ENCODE data around the gene ACTA2. TPM values are rescaled to one million over a fixed set of nuclear protein-coding genes. Genes with fewer than 3 reads are reported as not detected.

Gene ACTA2
- total RNA-seq, 1 donor from 2014 or later: 162 TPM

DNA sequence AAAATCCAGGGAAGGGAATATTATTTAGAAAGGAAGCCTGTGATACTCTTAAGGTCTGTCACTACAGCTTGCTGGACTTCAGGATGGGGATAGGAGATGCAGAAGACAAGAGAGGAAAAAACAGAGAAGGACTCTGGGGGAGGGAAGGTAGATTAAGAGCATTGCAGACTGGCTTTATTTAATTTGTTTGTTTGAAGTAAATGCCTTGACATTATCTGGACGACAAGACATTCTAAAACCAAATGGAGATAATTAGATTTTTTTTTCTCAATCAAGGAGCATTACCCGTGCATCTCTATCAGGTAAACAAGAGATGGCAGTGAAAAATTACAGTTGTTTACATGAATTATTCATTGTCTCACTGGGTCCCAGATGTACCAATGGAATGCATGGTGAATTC, 24.3 kb downstream of the ACTA2 start:
- no peak for DNase-seq (ENCODE audit: low spot score)
- intact Hi-C loops (cut with DNase I): no loop called here

DNA sequence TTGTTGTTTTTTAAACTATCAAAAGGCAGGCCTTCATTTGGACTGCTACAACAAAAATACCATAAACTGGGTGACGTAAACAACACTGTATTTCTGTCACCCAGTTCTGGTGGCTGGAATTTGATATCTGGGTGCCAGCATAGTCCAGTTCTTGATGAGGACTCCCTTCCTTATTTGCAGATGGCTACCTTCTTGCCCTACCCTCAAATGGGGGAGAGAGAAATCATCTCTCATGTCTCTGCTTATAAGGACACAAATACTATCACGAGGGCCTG, 25.2 kb downstream of the ACTA2 start:
- intact Hi-C loops (cut with DNase I): loop anchor here (2.0 kb wide), 1 partner anchor 47 kb away; the partner anchor contains the start of gene STAMBPL1

DNA sequence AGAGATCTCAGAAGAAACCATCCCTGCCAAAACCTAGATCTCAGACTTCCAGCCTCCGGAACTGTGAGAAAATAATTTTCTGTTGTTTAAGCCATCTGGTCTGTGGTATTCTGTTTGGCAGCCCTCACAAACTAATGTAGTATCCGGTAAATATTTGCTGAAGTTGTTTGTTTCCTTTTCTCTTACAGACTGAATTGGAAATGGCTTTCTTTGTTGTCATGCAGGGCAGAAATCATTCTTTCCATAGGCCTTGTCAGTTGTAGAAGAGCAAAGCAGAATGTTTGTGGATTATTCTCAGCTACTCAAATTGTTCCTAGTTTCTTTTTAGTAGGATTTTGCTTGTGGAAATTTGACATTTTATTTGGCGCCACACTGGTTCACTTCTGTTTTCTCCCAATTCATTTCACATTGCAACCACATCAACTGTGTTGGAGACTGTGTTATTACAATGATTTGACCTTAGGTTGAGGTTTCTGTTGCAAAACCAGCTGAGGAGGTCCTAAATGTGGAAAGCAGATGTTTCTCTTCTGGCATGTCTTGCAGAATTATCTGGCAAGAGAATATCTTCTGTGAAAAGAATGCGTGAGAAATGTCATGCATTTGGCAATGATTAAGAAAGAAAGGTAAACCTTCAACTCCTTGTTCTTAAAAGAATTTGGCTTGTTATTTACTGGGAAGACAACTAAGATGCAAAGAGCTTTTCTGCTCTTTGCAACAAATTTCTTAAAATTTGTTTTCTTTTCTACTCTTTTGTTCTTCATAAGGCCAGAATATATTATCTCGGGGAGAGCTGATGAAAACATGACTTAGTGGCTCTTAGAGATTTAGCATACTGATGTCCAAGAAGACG, 25.8 kb downstream of the ACTA2 start:
- intact Hi-C loops (cut with DNase I): loop anchor here (2.0 kb wide), 1 partner anchor 46 kb away; the partner anchor contains the start of gene STAMBPL1

More for the DNA sequence above, 25.2 kb downstream of the ACTA2 start:
- no peak for DNase-seq (ENCODE audit: low spot score)

DNA sequence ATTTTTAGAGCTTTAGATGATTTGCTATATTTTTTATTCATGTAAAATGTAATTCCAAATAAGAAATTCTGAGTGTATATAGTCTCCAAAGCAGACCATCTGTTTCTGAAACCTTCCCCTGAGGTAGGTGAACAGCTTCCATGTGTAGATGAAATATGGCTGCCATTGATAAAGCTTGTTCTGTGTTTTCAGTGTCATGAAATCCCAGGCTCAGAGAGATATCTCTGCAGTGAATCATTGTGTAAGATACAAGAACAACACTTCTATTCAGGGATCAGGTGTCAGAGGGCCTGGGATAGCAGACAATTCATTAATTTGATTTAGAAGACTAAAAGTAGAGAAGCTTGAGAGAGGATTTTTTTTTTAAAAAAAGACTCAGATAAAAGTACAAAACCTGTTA, 29.1 kb downstream of the ACTA2 start:
- DNase-seq (ENCODE audit: low spot score): no peak
- intact Hi-C loops (cut with DNase I): no loop called here

More for the DNA sequence above, 25.8 kb downstream of the ACTA2 start:
- no peak for DNase-seq (ENCODE audit: low spot score)

DNA sequence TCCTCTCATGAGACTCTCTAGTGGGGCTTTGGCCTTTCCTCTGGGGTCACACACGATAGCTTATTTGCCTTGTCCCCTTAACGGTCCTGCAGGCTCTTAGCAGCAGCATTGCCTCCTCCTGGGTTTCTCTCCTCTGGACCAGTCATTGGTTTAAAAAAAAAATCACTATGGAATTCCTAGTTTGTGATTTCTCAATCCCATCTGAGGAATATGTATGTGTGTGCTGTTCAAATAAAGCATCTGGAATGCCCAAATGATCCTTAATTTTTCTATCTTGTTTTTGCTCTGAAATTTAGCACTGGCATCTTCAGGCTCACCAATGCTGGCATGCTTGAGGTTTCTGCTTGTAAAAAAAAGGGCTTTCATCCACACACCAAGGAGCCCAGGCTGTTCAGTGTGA, 30.5 kb downstream of the ACTA2 start:
- intact Hi-C loops (cut with DNase I): no loop called here

DNA sequence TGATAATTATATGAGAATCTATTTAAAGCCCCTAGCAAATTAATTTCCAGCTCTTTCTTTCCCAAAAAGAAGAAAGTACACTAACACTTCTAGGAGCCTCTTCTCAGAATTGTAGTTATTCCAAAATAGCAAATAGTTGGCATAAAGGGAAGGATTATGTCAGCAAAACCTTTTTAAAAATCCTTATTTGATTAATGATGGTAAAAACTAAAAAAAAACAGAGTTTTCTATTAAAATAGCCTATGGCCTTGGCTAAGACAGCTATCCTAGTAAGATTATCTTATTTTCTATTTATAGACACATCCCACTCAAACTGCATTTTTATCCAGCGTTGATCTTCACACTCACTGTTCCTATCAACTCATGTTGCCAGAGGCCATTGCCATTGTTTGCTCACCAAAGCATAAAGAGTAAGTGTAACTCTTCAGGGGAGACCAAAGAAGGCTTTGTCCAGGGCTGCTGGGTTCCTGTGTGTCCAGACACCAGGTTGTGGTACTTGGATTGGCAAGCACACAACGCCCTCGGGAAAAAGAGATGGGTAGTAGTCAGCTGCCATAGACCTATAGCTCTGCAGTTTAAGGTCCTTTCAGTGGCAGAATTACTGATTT, 31.5 kb downstream of the ACTA2 start:
- intact Hi-C loops (cut with DNase I): no loop called here
- no peak for DNase-seq (ENCODE audit: low spot score)

More for the DNA sequence above, 30.5 kb downstream of the ACTA2 start:
- no peak for DNase-seq (ENCODE audit: low spot score)

DNA sequence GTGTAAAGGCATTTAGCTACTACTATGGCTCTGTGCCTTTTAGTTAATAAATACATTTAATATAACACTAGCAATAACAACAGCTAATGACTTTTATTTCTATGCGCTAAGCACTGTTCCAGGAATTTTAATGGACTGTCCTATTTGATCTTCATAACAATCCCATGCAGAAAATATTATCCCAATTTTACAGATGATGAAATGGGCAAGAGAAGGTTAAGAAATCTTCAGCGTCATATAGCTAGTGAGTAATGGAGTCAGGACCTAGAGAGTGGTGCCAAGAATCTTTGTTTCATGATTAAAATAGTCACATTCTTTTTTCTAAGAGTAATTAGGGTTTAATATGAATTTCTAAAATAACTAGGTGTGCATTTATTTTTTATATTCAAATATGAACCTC, 32.4 kb downstream of the ACTA2 start:
- intact Hi-C loops (cut with DNase I): no loop called here
- DNase-seq (ENCODE audit: low spot score): no peak

DNA sequence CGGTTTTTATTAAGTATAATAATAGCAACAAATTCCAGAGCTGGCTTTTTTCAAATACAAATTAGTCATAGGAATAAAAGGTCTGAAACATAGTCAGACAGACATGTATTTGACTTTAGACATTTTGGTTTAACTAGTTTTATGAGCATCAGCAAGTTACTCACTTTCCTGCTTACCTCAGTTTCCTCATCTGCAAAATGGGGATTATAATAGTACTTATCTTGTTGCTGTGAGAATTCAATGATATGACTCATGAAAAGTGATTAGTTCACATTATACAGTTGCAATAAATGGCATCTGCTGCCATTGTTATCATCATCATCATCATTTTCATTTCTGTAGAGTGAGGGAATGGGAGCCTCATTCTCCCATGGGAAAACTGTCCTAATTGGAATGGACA, 33.5 kb downstream of the ACTA2 start:
- intact Hi-C loops (cut with DNase I): no loop called here

DNA sequence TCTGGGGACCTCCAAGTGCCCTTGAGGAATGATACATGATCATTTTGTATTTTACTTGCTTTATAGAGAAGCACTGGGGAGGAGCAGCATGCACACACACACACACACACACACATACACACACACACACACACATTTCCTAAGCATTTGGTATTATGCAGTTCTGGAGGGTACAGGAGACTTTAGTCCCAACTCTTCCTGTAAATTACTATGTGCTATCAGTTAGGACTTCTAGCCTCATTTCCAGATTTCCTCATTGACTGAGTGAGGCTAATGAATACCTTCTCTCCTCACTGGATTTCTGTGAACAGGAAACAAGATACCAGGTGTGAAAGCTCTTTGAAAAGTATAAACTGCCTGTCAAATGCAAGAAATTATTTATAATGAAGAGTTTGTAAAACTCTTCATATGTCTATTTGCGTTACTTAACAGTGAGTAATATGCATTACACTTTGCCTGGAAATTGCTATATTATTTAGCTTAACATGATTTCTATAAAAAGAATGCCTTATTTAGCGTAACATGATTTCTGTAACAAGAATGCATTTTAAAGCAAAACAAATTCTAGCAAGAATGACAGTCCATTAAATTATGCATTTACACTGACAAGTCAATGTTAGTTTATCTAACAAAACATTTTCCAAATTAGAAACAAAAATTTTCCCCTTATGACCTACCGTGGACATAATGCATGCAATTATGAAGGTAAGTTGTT, 34.2 kb downstream of the ACTA2 start:
- intact Hi-C loops (cut with DNase I): no loop called here
- DNase-seq (ENCODE audit: low spot score): no peak

More for the DNA sequence above, 33.5 kb downstream of the ACTA2 start:
- no peak for DNase-seq (ENCODE audit: low spot score)

DNA sequence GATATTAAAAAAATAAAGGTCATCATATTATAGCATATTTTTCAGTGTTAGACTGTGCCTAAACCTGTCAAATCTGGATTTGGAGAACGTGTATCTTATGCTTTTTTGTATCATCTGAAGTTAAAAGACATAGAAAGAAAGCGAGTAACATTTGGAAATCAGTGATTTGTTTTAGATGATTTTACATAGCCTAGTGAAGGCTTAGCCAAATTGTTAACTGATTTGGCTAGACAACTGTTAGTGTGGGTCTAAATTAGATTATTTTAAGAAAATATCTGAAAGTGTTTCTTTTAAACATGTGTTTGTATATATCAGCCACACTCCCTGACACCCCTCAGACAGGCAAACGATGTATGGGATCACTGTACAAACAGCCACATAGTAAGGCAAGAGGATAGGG, 35.6 kb downstream of the ACTA2 start:
- no peak for DNase-seq (ENCODE audit: low spot score)
- intact Hi-C loops (cut with DNase I): no loop called here

DNA sequence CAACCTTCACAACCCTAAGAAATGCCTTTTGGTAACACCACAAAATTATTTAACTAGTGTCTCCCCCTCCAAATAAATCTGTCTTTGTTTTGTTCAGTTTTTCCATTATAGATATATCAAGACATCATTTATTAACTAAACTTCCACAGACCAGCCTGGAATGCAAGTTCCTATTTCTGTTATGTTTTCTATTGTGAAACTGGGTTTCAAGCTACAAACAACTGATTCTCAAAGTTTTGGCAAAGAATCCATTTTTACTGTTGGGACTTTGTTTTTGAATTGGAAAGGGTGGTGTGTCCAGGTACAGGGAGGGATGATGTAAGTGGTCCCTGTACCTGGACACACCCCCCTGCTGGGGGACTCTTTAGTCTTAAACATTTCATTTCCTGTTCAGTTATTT, 36.3 kb downstream of the ACTA2 start:
- intact Hi-C loops (cut with DNase I): no loop called here
- no peak for DNase-seq (ENCODE audit: low spot score)

DNA sequence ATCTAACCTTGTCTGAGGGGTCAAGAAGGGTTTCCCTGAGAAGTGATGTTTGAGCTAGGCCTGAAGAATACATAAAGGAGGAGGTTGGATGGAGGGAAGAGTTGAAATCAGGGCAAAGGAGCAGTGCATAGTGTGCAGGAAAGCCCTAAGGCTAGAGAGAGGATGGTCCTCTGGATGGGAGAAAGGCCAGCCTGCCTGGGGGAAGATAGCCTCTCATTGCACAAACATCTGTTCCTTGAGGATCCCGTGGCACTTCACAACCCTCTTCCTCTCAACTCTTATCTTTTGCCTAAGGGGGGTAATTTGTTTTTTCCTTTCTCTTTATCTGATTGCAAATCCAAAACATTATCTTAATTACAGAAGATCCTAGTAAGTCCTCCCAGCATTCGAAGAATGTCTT, 36.8 kb downstream of the ACTA2 start:
- no peak for DNase-seq (ENCODE audit: low spot score)
- intact Hi-C loops (cut with DNase I): no loop called here

DNA sequence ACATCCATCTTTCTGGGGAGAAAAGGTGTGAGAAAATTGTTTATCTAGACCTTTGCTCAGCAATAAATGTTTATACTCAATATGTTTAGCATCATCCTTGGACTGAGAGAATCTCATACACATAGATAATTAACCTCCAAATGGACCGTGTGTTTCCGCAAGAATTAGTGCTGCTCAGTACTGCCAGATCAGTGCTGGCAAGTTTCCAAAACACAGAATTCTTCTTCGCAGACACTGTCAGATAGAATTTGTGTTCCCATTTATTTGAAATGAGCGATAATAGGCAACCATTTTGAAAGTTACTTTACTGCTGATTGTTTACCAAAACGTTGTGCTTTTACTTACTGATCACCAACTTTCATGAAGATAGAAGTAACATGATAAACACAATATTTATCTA, 38.8 kb downstream of the ACTA2 start:
- intact Hi-C loops (cut with DNase I): no loop called here
- DNase-seq (ENCODE audit: low spot score): no peak

DNA sequence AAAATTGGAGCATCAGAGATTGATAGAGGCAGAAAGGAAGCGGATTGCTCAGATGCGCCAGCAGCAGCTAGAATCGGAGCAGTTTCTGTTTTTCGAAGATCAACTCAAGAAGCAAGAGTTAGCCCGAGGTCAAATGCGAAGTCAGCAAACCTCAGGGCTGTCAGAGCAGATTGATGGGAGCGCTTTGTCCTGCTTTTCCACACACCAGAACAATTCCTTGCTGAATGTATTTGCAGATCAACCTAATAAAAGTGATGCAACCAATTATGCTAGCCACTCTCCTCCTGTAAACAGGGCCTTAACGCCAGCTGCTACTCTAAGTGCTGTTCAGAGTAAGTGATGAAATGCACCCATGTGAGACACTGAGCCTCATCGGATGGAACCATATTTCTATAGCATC, 39.4 kb downstream of the ACTA2 start:
- no peak for DNase-seq (ENCODE audit: low spot score)
- intact Hi-C loops (cut with DNase I): no loop called here

DNA sequence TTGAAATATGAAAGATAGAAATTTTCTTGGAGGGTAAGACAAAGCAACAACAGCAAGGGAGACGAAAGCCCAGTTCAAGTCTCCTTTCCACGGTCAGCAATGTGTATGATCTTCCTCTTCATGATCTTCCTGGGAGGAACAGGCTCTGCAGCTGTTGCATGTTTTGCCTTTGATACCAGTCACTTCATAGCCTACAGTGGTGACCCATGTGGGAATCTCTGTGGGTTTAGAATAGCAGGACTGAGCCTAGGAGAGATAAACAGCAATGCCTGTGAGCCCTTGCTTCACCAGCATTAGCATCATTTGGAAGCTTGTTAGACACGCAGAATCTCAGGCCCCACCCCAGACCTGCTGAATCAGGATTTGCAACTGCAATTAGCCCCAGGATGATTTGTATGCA, 40.7 kb downstream of the ACTA2 start:
- DNase-seq (ENCODE audit: low spot score): no peak

DNA sequence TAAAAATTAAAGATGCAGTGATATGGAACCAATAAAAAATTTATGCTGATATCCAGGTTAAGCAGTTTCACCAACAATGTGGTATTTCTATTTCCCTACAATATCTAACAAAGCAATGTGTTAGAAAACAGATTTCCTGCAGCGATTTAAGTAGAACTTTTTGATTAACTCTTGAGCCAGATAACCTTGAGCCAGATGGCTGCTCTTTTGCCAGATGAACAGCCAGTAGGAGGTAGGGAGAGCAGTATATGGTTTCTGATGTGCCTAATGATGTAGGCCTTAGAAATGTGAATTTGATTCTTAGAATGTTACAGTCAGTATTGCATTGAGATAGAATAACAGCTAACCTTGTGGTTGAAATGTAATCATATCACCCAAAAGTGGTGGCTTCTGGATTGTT, 41.5 kb downstream of the ACTA2 start:
- DNase-seq (ENCODE audit: low spot score): no peak
- intact Hi-C loops (cut with DNase I): no loop called here

More for the DNA sequence above, 40.7 kb downstream of the ACTA2 start:
- intact Hi-C loops (cut with DNase I): no loop called here

DNA sequence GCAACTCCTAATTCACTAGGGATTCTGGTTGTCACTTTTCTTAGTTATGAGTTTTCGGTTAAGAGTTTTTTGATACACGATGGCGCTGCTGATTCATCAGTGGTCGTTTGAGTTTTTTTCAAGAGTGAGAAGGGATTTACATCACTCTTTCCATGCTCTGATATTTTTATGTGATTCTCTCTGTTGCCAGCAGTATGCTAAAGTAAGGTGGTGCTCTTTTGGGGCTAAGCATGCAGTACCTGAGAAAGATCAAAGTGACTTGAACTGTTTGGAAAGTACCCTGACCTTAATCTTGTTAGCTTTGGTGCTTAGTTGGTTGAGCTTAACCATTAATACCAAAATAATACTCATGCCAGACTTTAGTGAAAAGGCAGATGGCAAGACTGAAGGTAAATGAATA, 44.4 kb downstream of the ACTA2 start:
- no peak for DNase-seq (ENCODE audit: low spot score)
- intact Hi-C loops (cut with DNase I): no loop called here

DNA sequence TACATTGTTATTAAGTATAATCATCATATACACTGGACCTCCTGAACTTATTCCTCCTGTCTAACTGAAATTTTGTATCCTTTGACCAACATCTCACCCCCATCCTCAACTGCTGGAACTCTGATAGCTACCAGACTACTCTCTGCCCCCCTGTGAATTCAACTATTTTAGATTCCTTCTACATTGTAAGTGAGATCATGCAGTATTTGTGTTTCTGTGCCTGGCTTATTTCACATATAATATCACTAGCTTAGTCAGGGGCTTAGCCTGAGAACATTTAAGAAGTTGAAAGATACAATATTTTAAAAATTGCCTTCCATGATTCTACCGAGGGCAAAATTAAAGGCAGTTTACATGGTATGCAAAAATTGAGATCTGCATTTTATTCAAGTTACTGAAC, 45.7 kb downstream of the ACTA2 start:
- intact Hi-C loops (cut with DNase I): no loop called here
- DNase-seq (ENCODE audit: low spot score): no peak

DNA sequence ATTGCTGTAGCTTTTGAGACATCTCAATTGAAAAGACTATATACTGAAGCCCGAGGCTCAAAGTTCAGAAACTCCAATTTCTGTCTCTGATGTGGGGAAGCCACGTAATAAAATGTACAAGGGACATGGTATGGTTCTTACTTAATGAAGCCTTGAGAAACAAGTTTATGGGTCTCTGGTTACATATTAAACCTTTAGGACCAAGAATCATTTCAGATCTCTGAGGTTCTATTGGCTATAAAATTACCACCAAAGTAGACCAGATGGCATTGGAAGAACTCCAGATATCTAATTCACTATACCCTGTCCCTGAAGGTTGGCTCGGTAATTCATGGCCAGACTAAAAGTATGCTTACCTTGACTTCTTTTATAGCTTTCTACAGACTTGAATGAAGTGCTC, 48.9 kb downstream of the ACTA2 start:
- DNase-seq (ENCODE audit: low spot score): no peak
- intact Hi-C loops (cut with DNase I): no loop called here

DNA sequence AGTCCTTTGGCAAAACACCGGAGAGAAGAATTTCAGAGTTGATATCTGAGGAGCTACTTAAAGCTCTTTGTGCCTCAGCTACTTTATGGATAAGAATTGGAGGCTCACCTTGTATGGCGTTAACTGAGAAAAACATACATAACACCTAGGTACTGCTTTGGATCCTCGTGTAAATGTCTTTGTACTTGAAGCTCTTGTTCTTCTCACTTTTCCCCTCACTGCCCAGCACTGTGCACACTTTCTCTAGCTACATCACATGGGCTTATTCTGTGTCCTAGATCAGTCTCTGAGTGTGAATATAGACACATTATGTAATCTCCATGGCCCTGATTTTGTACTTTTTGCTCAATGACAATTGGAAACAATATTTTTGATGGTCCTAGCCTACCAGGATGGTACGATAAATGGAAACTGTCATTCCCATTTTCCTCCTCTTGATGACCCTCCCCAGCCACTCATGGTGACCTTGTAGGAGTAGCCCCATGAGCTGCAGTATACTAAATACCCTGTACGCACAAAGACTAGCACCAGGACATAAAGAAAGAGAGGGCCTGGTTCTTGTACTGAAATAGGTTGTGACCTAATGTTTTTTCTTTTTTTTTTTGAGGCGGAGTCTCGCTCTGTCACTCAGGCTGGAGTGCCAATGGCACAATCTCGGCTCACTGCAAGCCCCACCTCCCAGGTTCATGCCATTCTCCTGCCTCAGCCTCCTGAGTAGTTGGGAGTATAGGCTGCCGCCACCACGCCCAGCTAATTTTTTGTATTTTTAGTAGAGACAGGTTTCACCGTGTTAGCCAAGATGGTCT, 50.4 kb downstream of the ACTA2 start:
- no peak for DNase-seq (ENCODE audit: low spot score)
- intact Hi-C loops (cut with DNase I): no loop called here

All from cardiac septum (tissue), 1 donor.